AG09319 (cell line): ENCODE results near the gene ENTPD7.

ENCODE experiments used
- DNase-seq: peaks from one replicate; pipeline ENCODE4 v3.0.0-alpha.2; 2010; ENCODE audit warnings: low read depth; ENCODE audit errors: extremely low read depth
- TF ChIP-seq, protein P1 (sequence below): IDR thresholded peaks from 2 replicates; pipeline ENCODE4 v1.5.1; 2011; ENCODE audit warnings: low read depth, mild to moderate bottlenecking, inconsistent platforms, low read length, moderate library complexity

ENTPD7 gene

DNA sequence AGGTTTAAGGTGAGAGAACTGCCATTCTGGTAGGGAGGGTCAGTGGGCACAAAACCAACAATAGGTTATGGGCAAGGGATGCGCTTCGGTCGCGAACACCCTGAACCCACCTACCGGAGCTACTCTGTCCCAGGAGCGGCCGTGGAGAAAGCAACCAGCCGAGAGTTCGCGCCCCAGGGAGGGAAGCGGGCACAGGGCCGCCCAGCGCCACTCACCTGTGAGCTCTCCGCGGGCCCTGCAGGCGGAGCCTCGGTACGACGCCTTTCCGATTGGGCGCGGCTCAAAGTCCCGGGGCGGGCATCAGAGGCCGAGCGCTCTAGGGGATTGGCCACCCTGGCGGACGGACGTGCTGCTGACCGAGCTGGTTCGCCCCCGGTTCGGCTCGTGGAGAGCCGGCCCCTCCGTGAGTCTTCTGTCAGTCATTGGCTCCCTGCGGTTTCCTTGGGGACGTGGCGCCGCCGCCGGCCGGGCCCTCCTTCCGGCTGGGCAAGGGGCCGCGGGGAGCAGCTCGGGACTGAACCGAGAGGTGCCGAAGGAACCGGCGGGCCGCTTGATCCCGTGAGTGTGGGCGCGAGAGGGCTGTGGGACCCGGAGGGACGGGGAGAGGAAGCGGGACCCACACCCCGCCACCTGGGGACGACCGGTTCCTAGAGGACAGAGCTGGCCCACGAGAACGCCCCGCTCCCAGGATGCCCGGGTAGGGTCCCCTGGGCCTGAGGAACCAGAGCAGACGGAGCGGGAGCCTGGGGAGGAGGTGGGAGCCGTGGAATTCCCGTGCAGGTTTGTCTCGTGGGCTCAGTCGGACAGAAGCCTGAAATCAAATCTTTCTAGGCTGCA, at the start of gene ENTPD7:
TSS of gene ENTPD7 (plus strand) at position 479 of the 837 bp plus-strand sequence. CDS start 448 bp downstream, outside the sequence.
- peak; percentile 85 for DNase-seq
- TF ChIP-seq, protein P1, sequence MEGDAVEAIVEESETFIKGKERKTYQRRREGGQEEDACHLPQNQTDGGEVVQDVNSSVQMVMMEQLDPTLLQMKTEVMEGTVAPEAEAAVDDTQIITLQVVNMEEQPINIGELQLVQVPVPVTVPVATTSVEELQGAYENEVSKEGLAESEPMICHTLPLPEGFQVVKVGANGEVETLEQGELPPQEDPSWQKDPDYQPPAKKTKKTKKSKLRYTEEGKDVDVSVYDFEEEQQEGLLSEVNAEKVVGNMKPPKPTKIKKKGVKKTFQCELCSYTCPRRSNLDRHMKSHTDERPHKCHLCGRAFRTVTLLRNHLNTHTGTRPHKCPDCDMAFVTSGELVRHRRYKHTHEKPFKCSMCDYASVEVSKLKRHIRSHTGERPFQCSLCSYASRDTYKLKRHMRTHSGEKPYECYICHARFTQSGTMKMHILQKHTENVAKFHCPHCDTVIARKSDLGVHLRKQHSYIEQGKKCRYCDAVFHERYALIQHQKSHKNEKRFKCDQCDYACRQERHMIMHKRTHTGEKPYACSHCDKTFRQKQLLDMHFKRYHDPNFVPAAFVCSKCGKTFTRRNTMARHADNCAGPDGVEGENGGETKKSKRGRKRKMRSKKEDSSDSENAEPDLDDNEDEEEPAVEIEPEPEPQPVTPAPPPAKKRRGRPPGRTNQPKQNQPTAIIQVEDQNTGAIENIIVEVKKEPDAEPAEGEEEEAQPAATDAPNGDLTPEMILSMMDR: peak; percentile 7

GRCh38 chr10:99610221-99610620, 49.1 kb upstream of the ENTPD7 start:
- TF ChIP-seq, protein P1: no peak
- no peak for DNase-seq

- TF ChIP-seq, protein P1: no peak
- DNase-seq: no peak
Observed at GRCh38 chr10:99611326-99611725, 48.0 kb upstream of the ENTPD7 start.

DNA sequence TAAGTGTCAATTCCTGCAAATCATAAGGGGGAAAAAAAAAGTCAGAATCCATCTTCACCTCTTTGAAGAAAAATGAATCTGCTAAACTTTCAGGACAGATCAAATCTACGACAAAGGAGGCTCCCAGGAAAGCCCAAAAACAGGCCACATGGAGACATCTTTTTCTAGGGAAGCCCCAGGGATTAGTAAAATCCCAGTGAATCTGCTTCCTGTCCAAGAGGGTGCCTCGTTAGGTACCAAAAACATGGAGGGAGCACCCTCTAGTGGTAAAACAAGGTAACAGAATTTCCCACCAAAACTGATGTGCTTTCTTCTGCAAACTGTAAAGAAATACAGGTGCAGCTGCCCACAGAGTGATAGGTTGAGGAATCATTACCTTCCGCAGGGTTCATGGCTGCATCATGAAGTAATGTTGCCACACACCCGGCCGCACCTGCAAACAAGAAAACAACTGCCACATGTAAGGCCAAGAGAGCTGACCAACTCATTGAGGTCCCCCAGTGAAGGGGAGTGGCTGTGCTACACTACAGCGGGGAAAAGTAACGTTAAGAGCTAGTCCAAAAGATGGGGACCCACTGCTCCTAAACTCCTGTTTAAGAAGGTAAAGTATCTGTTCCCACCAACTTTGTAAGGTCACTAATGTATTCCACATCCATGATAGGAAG, 47.0 kb upstream of the ENTPD7 start:
- TF ChIP-seq, protein P1: peak; percentile 76
- peak; percentile 15 for DNase-seq

- TF ChIP-seq, protein P1: no peak
- no peak for DNase-seq
Observed at GRCh38 chr10:99615426-99615825, 43.9 kb upstream of the ENTPD7 start.

- TF ChIP-seq, protein P1: no peak
- DNase-seq: no peak
Observed at GRCh38 chr10:99617696-99618095, 41.6 kb upstream of the ENTPD7 start.

- DNase-seq: no peak
- TF ChIP-seq, protein P1: no peak
Observed at GRCh38 chr10:99619090-99619800, 40.1 kb upstream of the ENTPD7 start.
